Measurements from ENCODE around the gene SPR. TPM values are rescaled to one million over a fixed set of nuclear protein-coding genes. Genes with fewer than 3 reads are reported as not detected.
A peak's percentile ranks its signal among the peaks of the same experiment; 100 is the strongest.

Gene SPR
- polyA plus RNA-seq, 1 of the 3 experiments (the other 2 are of a cell fraction) = 25.7 TPM

DNA sequence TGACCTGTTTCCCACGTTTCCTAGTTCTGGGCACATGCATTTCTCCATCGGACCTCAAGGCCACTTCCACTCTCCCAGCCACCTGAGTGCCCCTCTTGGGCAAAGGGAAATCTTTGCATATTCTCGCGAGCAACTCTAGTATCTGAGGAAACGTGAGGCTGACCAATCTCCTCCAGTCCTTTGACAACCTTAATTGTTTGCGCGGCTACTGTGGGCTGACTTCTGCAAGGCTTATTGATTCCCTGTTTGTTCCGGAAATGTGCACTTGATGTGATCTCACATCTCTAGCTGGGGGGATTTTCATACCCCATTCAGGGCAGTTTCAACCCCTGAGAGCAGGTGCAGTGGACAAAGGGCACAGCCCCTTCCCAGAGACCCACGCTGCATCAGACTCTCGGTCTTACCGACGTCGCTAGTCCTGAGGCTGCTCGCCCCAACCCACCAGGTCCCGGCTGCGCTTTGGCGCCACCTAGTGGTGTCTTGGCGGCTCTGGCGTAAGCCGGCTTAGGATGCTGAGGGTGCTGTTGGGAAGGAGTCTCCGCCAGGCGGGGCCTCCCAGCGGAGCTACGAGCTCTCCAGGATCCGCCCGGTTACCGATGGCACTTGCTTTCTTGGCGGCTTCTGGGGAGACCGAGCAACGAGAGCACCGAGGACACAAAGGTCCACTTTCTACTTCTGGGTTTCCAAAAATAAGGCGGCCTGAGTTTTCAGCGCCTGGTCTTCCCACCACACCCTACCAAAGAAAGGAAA is 24.8 kb upstream of the SPR start:
- H3K4me3 ChIP-seq (ENCODE audit: low read depth in 2 of 2, low read length in 1 of 2) = peak overlapping the region; percentile 31 to 37
- WGBS (ENCODE audit: low lambda C conversion rate) = 11% methylated on average over 28 of the region's 33 CpGs
- POLR2A ChIA-PET = no interaction called here
- no peak for TF ChIP-seq USF1 (IDR thresholded peaks at IDR 0.05; ENCODE audit: borderline replicate concordance, low read depth)
- no peak for TF ChIP-seq RFX5 (IDR thresholded peaks at IDR 0.05; ENCODE audit: low read length)
- no peak for TF ChIP-seq TAF1 (IDR thresholded peaks at IDR 0.05; ENCODE audit: borderline replicate concordance, low read depth, low read length)
- no peak for TF ChIP-seq FOXM1 (IDR thresholded peaks at IDR 0.05; ENCODE audit: low read depth)
- no peak for TF ChIP-seq TCF12 (IDR thresholded peaks at IDR 0.05)
- TF ChIP-seq, protein P1, sequence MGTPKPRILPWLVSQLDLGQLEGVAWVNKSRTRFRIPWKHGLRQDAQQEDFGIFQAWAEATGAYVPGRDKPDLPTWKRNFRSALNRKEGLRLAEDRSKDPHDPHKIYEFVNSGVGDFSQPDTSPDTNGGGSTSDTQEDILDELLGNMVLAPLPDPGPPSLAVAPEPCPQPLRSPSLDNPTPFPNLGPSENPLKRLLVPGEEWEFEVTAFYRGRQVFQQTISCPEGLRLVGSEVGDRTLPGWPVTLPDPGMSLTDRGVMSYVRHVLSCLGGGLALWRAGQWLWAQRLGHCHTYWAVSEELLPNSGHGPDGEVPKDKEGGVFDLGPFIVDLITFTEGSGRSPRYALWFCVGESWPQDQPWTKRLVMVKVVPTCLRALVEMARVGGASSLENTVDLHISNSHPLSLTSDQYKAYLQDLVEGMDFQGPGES (IDR thresholded peaks at IDR 0.05; ENCODE audit: low read depth, low read length) = no peak
- TF ChIP-seq EZH2phosphoT487 (IDR thresholded peaks at IDR 0.05; ENCODE audit: borderline replicate concordance, low read depth) = no peak
- no peak for TF ChIP-seq FOSL2 (IDR thresholded peaks at IDR 0.05; ENCODE audit: borderline replicate concordance, low read depth)
- TF ChIP-seq POLR2AphosphoS5 (IDR thresholded peaks at IDR 0.05; ENCODE audit: low read depth, low read length) = no peak
- TF ChIP-seq CHD2 (IDR thresholded peaks at IDR 0.05; ENCODE audit: low read length, partially characterized antibody) = no peak
- TF ChIP-seq, protein P2, sequence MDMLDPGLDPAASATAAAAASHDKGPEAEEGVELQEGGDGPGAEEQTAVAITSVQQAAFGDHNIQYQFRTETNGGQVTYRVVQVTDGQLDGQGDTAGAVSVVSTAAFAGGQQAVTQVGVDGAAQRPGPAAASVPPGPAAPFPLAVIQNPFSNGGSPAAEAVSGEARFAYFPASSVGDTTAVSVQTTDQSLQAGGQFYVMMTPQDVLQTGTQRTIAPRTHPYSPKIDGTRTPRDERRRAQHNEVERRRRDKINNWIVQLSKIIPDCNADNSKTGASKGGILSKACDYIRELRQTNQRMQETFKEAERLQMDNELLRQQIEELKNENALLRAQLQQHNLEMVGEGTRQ (IDR thresholded peaks at IDR 0.05; ENCODE audit: borderline replicate concordance, low read depth, low read length) = no peak
- TF ChIP-seq REST (IDR thresholded peaks at IDR 0.05; ENCODE audit: low read depth, low read length) = no peak
- TF ChIP-seq SIN3A (IDR thresholded peaks at IDR 0.05; ENCODE audit: borderline replicate concordance, low read depth, low read length) = no peak
- no peak for TF ChIP-seq MXI1 (IDR thresholded peaks at IDR 0.05; ENCODE audit: low read depth, low read length)
- no peak for TF ChIP-seq NFIC (IDR thresholded peaks at IDR 0.05; ENCODE audit: borderline replicate concordance)
- no peak for TF ChIP-seq MEF2A (IDR thresholded peaks at IDR 0.05; ENCODE audit: borderline replicate concordance, low read depth)
- TF ChIP-seq GABPA (IDR thresholded peaks at IDR 0.05; ENCODE audit: low read depth) = no peak
- peak; percentile 75 for TF ChIP-seq RAD21 (IDR thresholded peaks at IDR 0.05; ENCODE audit: low read length)
- peak; percentile 58 for TF ChIP-seq RCOR1 (IDR thresholded peaks at IDR 0.05; ENCODE audit: low read length)
- no peak for TF ChIP-seq YY1 (IDR thresholded peaks at IDR 0.05; ENCODE audit: low read depth)
- peak; percentile 81 for TF ChIP-seq SMC3 (IDR thresholded peaks at IDR 0.05; ENCODE audit: low read depth, low read length)
- no peak for TF ChIP-seq EP300 (IDR thresholded peaks at IDR 0.05; ENCODE audit: borderline replicate concordance in 1 of 2, low read depth in 1 of 2, low read length in 1 of 2)
- no peak for TF ChIP-seq FOXJ3 (CRISPR knock-in tag; IDR thresholded peaks at IDR 0.05)
- no peak for TF ChIP-seq TEAD4 (IDR thresholded peaks at IDR 0.05; ENCODE audit: borderline replicate concordance, insufficient read depth)
- TF ChIP-seq, protein P3, sequence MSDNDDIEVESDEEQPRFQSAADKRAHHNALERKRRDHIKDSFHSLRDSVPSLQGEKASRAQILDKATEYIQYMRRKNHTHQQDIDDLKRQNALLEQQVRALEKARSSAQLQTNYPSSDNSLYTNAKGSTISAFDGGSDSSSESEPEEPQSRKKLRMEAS (IDR thresholded peaks at IDR 0.05; ENCODE audit: low read depth) = 0 out of 2 replicates have a peak, but pooled peaks have one; percentile 15
- TF ChIP-seq JUND (IDR thresholded peaks at IDR 0.05) = no peak

More for the DNA sequence above, 24.8 kb upstream of the SPR start:
- CTCF ChIA-PET = interaction anchor here (0.6 to 7.9 kb wide), 57 partner anchors 8 to 1317 kb away, joined by 3 to 116 read pairs (median 4); partner anchors contain the start of gene SPR
- no peaks in the 10 kb centered on the region for H3K9me2 ChIP-seq
- H3K4me2 ChIP-seq = peak overlapping the region; percentile 73
- no peaks in the 10 kb centered on the region for H4K20me1 ChIP-seq (ENCODE audit: insufficient read depth)
- no peaks in the 10 kb centered on the region for H3K79me2 ChIP-seq (ENCODE audit: insufficient read depth)
- H2AFZ ChIP-seq (ENCODE audit: low read depth) = 0 out of 2 replicates have a peak overlapping the region, but pooled peaks have one; percentile 54
- H3F3A ChIP-seq (replicated peaks; ENCODE audit: insufficient read depth) = no peaks in the 10 kb centered on the region
- H3K9me3 ChIP-seq = no peaks in the 10 kb centered on the region
- no peak overlapping the region for H3K27ac ChIP-seq (ENCODE audit: low read depth in 2 of 2, low read length in 1 of 2)
- H3K9ac ChIP-seq = no peak overlapping the region
- peak; percentile 91 for DNase-seq
- peaks cover 0 to 9% of the 10 kb centered on the region in 2 experiments; a peak in 1 of 4 replicates for H3K4me1 ChIP-seq (ENCODE audit: control insufficient read depth in 1 of 2, insufficient read depth in 2 of 2, low read depth in 1 of 2, low read length in 1 of 2)
- no peaks in the 10 kb centered on the region for H3K36me3 ChIP-seq (replicated peaks in 1 of 2; ENCODE audit: control insufficient read depth in 1 of 2, insufficient read depth in 2 of 2, low read length in 1 of 2)
- peaks cover 5% of the 10 kb centered on the region; the same call in 1 of the 2 replicates for H3K27me3 ChIP-seq (ENCODE audit: insufficient read depth)
